Activated T-helper 9 cell treated with anti-CD3 and anti-CD28 coated beads, Interleukin-2, amount 50 U/mL, for 16 hours (primary cell): ENCODE data around the gene CASZ1.

Source experiments
- DNase-seq: peaks from one replicate; pipeline ENCODE4 v3.0.0-alpha.2; 2020; ENCODE audit warnings: low read depth

CASZ1 gene

DNA sequence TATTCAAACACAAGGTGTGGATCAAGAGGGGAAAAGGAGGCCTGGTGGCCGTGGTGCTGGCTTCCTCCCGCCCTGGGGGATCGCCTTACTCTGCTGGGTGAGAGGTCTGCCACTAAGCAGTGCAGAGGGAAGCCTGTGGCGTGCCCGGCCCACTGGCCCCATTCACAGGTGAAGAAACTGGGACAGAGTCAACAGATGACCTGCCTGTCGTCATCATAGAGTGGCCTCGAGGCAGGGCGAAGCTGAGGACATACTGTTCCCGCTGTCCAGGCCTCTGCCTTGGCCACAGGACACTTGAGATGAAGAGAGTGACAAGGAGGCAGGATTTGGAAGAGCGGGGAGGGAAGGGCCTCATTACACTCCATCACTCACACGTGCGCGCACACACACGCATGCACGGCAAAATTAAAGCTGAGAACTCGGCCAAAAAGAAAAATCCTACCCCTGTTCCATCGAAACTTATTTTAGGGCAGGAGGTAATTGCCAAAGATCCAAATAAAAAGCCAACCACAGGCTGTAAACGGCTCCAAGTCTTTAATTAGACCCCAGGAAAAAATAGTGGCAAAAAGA lies 50.5 kb downstream of the CASZ1 start:
- DNase-seq: no peak

DNA sequence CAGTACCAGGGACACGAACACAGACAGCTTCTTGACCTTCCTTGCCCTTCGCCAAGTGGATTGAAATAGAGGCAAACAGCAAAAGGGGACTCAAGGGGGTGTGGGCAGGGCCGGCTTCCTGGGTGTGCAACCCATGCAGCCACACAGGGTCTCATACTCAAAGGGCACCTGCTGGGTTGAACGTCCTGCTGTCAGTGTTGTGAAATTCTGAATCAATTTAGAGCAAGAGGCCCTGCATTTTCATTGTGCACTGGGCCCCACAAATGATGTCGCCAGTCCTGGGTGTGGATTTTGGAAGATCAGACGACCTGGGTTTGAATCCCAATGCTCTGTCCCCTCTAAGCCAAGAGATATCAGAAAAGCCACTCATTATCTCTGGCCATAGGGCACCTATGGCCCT lies 51.1 kb downstream of the CASZ1 start:
- DNase-seq: no peak

DNA sequence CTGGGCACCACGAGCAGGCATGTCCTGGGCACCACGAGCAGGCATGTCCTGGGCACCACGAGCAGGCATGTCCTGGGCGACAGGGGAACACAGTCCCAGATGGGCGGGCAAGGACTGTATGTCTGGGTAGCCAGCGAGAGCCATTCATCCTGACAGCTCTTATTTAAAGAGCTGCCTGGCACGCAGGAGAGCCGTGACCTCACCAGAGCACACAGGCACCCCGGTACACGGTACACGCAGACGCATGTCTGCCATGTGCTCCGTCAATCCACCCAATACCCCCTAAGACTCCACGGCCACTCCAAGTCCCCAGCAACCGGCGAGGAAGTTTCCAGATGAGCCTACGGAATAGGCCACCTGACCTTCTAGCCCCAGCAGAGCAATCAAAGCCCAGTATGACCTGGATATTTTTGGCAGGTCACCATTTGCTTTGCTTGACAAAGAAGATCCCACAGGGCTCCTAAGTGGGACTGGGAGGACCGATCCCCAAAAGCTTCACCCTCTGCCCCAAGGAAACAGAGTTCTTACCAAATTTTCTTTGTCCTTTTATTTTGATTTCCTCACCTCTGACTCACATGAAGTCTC lies 51.7 kb downstream of the CASZ1 start:
- no peak for DNase-seq

DNA sequence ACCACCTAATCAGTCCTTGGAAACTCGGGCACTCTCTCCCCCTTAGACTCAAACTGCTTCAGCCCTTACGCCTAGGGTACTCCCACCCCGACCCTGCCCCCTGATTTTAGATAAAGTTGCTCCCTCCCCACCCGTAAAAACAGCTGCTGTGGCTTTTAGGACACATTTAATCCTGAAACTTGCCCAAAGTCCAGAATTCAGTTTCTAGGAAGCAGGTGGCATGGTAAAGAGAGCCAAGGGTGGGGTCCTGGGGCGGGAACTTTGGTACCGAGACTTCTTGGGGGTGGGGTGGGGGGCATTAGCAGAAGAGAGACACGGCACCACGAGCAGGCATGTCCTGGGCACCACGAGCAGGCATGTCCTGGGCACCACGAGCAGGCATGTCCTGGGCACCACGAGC lies 52.4 kb downstream of the CASZ1 start:
- no peak for DNase-seq

DNA sequence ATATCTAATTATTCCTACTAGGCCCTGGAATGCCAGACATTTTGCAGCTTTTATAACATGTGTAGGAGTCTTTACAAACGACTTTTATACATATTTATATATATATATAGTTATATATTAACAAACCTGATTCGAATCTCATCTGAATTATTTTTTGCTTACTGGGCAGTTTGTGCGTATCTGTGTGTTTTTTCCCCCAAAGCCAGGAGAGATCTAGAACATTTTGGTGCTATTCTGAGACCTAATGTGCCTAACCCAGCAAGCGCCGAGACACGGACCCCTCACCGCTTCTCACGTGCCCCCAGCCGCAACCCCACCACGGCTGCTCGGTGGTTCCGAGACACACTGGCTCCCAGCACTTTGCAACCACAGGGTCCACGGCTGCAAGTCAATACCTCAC lies 54.8 kb downstream of the CASZ1 start:
- no peak for DNase-seq

DNA sequence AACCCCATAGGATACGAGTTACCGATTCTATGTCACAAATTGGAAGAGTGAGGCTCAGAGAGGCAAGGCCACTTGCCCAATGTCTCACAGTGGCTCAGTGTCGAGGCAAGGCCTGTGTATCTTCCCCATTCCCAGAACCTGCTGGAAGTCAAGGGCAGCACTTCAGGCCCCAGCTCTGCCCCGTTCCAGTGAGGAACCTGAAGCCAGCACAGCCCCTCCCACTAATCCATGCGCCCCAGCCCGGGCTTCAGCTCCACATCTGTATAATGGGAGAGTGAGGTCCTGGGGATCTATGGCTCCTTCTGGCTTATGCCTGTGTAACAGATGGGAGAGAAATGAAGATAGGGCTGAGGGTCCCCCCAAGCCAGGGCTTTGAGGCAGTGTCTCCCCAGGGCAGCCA lies 56.3 kb downstream of the CASZ1 start:
- DNase-seq: no peak

DNA sequence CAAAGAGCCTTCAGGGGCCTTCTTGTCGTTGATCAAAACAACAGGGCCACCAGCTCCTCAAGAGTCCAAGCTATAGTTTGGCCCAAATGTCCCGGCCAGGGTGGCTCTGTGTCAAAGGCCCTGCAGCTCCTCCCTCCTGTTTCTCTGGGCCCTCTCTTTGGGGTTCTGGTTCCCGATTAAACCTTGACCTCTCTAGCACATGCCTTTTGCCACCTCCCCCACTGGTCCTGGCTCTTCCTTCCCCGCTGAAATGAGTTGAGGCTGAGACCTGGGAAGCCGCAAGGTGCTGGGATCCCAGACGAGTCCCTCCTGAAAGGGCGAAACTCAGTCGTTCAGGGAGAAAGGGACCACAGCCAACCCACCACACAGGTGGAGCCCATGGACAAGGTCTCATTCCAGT lies 56.9 kb downstream of the CASZ1 start:
- DNase-seq: no peak

DNA sequence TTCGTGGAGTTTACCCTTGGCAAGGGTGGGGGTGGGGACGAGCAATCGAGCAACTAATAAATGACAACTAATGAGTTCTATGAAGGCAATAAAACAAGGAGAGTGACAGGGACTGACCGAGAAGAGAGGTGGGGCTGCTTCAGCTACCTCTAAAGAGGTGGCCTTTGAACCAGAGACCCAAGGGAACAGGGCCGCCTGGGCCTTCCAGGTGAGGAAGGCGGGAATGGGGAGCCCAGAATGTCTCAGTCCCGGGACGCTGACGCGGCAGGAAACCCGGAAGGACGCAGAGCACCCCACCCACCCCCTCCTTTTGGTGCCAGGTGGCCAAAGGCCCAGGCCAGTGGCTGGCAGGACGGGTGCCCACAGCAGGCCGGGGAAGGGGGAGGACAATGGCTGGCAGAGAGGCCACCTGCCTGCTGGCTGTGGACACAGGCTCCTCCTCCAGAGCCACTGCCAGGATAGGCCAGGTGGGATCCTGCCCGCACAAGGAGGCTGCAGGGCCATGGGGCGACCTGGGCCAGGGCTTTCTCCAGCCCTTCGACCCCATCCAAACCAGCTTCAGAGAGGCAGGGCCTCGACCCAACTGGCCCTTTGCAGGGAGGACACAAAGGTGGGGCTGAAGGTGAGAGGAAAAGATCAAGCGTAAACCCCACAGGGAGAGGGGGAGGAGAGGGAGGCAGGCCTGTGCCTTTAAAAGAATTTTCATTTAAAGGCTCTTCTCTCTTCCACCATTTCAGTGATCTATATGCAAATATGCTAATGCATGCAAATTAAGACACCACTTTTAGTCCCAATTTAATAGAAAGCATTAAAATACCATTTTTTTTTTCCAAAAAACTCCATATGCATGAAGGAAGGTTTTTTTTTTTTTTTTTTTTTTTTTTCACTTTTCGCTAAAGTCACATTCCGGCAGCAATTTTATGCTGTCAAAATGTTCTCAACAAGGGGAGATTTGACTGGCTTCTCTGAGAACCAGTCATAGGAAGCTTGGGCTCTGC lies 58.1 kb downstream of the CASZ1 start:
- no peak for DNase-seq

DNA sequence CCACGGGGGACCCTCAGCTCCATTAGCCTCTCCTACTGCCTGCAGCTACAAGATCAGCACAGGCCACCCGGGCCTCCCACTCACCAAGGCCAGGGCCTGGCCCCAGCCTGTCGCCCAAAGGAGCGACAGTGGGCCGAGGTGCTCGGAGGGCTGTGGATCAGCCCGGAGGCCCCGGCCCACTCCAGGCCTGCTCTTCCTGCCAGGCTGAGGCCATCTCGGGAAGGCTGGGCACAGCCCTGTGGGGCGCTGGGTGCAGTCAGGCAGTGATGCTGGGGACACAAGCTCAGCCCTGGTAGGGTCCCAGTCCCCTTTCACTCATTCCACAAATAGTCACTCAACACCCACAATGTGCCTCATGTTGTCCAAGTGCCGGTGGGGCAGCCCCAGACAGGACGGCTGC lies 58.8 kb downstream of the CASZ1 start:
- no peak for DNase-seq

DNA sequence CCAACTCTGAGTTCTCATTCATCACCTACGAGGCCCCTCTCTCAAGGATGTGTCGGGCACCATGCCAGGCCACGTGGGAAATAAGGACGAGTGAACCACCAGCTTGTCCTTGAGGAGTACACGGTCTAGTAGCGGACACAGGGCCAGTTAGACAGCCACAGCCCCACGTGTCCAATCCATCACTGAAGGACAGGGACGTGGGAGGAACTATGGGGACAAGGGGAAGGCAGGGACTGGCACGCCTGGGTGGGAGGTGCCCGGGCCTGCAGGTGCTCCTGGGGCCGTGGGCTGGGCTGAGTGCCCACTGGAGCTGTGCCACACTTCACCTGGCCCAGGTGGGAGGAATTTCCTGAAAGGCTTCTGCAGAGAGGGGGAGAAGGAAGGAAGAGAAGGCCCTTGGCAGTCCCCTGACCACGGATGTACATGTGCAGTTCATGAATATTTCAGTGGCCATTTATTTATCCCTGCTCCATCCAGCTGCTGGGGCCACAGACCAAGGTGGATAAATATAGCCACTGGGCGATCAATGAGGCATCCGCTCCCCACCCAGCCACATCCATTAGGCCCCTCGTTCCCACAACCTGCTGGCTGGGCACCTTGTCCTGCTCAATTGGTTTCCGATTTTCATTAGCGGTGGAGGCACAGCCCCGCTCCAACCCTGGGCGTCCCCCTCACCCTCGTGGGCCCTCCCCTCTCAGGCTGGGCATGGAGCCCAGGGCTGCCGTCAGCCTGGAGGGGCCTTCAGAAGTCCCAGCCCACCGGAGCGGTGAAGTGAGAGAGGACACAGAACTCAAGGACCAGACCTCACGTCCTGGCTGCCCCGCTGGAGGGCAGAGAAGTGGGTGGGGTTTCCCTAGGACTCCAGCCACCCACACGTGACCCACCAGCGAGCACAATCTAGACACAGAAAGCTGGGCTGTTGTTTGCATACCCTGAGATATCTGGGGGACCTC lies 59.5 kb downstream of the CASZ1 start:
- no peak for DNase-seq

DNA sequence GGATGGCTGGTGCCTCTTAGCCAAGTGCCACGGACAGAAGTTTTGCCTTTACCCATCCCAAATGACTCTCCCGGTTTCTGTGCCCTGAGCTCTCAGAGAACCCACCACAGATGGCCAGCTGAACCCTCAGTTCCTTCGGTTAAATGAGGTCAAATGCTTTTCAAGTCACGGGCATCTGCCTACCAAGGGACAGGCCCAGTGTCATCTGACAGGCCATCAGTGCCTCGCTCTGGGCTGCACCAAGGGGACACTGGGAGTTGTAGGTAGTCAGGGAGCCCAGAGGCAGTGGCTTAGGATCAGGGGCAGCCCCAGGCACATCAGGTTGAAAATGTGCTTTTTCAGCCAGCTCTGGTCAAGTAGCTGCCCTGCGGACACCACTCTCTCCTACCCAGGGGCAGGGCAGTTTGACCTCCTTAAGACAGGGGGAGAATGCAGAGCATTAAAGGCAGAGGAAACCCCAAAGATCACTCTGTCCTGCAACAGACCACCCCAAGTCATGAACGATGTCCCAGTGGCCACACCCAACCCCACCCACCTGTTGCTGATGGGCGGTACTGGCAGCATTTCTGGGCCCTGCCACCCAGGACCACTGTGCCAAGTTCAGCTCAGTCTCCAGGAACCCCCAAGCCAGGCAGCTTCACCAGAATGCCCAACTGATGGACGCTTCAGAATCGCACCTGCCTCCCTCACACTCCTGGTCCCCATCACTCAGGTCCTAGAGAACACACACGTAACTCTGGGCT lies 60.7 kb downstream of the CASZ1 start:
- DNase-seq: no peak

DNA sequence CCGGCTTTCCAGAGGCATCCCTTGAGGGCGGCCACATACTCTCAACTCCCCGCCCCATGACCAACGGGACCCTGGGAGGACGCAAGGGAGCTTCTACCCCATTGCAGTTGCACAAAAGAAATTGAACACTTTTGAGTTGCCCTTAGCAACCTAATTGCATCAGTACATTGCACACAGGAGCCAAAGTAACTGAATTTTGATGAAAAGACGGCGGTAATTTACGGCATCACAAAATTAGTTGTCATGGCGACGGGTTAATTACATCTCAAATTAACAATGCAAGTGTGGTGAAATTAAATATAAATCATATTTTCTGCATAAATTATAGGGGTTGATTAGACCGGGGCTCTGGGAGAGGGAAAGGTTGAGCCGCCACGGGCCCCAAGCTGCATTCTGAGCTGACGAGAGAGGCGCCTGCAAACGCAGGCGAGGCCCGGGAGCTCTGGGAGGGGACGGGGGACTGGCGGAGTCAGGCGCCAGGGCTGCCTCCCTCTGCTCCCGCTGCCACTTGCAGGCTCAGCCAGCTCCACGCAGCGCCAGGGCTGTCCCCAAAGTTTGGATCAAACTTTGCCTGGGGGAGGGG lies 61.4 kb downstream of the CASZ1 start:
- DNase-seq: no peak

DNA sequence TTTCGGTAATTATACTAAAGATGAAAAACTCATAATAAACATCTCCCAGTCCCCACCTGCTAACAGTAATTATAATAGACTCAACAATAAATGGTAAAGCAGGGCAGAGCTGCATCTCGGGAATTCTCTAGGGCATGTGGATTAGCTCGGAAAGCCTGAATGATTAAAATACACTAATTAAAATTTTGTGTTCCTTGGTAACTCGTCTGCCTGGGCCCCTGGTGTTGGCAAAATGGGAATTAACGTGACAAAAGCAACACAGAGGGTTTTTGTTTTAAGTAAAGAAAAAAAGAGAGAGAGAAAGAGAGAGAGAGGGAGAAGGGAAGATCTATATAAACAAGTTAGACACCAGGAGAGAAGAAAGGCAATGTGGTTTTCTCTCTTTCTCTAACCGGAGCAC lies 62.1 kb downstream of the CASZ1 start:
- no peak for DNase-seq

DNA sequence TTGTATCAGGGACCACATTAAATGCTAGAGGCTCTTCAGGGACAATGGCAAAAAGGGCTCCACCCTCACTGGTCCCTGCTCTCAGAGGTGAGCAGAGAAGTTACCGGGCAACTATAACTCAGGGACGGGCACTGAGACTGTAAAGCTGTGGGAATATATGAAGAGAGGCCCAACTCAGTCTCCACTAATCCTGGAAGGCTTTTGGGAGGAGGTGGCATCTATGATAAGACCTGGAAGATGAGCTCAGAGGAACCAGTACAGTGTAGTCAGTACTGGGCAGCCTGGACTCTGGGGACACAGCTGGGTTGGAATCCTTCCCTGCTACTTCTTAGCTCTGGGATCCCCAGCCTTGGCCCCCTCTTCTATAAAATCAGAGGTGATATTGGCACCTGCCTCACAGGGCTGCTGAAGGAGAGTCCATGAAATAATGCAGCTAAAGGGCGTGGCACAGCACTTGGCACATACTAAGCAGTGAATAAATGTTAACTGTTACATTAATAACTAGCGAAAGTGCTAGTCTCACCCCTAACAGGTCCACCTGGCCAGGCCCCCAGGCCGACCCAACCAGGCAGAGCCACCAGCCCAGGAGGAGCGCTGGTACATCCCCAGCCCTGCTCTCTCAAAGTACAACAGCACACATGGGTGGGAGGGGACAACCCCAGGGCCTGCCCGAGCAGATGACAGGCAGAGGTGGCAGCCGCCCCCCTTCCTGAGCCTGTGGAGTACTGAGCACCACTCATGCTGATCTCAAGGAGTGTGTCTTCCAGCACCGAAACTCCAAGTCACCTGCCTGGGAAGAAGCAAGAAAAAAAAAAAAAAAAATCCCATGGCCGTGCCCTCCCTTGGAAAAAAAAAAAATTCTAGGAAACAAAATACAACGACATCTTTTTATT lies 62.7 kb downstream of the CASZ1 start:
- DNase-seq: peak; percentile 4

DNA sequence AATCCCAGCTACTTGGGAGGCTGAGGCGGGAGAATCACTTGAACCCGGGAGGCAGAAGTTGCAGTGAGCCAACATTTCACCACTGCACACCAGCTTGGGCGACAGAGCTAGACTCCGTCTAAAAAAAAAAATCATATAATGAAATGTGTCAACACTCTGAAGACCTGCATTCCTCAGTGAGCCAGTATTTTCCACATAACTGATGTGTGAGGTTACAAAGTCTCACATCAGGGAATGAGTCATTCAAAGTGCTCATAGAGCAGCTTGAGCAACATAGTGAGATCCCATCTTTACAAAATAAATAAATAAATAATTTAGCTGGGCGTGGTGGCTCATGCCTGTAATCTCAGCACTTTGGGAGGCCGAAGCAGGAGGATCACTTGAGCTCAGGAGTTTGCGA lies 65.5 kb downstream of the CASZ1 start:
- no peak for DNase-seq

DNA sequence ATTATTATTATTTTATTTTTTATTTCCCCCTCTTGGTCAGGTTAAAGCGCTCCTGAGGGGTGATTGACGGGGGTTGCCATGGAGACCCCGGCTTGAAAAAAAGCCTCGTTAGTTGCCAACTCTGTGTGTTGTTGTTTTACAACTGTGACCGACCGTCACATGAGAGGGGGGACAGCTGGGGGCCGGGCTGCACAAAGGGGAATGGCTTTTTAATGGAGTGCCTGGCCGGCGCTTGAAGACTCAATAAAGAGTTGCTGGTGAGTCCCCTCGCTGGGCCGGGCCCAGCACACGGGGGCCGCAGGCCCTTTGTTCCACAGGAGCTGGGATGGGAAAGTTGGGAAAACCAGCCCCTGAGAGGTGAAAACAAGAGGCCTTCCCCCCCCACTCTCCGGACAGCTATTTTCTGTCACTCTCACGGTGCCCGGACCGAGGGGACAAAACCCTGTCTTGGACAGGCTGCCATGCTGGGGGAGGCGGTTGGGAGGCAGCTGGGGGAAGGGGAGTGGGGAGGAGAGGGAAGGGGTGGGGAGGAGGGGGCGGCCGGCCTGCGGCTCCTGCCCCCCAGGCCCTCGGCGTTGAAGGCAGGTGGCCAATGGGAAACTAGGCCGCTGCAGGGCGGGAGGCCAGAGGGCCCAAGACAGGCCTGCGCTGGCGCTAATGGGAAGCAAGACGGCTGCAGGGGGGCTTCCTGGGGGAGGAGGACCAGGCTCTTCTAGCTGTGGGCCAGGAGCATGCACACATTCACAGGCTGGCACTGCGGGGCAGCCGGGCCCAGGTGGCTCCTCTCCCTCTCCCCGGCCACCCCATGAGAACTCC lies 67.6 kb downstream of the CASZ1 start:
- no peak for DNase-seq

DNA sequence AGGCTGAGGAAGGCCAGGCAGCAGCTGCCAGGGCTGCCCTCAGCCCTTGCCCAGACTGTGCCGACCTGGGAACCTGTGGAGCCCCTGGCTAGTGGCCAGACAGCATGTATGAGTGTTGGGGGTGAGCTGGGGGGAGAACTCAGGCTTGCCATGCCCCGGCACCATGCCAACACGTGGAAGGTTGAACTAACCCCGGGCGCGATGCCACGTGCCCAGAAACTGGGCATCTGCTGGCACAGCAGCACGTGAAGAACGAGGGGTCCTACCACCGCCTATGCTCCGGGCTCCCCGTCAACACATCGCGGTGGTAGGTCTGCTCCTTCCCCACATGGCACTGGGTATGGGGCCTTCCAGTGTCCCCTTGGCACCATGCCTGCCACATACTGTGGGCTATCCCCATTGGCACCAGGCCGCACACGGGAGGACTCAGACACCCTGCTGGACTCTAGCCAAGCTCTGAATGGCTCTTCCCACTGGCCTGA lies 68.7 kb downstream of the CASZ1 start:
- no peak for DNase-seq

DNA sequence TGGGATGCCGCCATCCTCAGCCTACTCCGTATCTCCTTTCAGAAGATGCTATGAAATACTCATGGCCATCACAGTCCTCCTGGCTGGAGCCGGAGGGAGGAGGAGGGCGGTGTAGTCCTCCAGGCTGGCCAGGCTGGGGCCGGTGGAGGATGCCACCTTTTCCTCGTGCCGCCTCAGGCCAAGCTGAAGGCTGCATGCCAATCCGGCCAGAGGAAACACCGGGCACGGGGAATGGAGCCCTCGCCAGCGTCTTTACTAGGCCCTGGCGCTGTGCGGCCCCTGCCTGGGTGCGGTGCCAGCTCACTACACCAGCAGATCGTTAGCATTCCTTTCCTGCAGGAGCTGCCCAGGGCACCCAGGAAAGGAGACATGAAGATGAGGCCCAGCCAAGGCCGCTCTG lies 70.1 kb downstream of the CASZ1 start:
- no peak for DNase-seq
